Neural progenitor cell (in vitro differentiated cells): ENCODE data around the gene SLX4. TPM values are rescaled to one million over a fixed set of nuclear protein-coding genes. Genes with fewer than 3 reads are reported as not detected.

Experiments used
- DNase-seq: peaks from one replicate; pipeline ENCODE4 v3.0.0-alpha.2; 2016; ENCODE audit warnings: low spot score
- H2AFZ ChIP-seq: fragments of 200-600 bp; sonication (generic); replicated peaks from 2 replicates; pipeline ENCODE4 v1.6.1; 2016; ENCODE audit warnings: antibody characterized with exemption
- H3F3A ChIP-seq: fragments of 200-600 bp; sonication (generic); 2 replicates; pipeline ENCODE4 v1.6.1; 2016; ENCODE audit warnings: antibody characterized with exemption, low read depth
- H3K27ac ChIP-seq: fragments of 200-600 bp; sonication (generic); 2 replicates; pipeline ENCODE4 v1.5.1; 2016; ENCODE audit warnings: mild to moderate bottlenecking
- H3K27me3 ChIP-seq: fragments of 200-600 bp; sonication (generic); 2 replicates; pipeline ENCODE4 v1.6.1; 2016; ENCODE audit warnings: mild to moderate bottlenecking, moderate library complexity
- H3K36me3 ChIP-seq: fragments of 200-600 bp; sonication (generic); 2 replicates; pipeline ENCODE4 v1.5.1; 2016
- H3K4me1 ChIP-seq: fragments of 200-600 bp; sonication (generic); 2 replicates; pipeline ENCODE4 v1.6.1; 2016; ENCODE audit warnings: mixed run types
- H3K4me2 ChIP-seq: fragments of 200-600 bp; sonication (generic); 2 replicates; pipeline ENCODE4 v1.6.1; 2016
- H3K4me3 ChIP-seq: fragments of 200-600 bp; sonication (generic); 2 replicates; pipeline ENCODE4 v1.5.1; 2016
- H3K79me2 ChIP-seq: fragments of 200-600 bp; sonication (generic); 2 replicates; pipeline ENCODE4 v1.6.1; 2016; ENCODE audit warnings: low read depth
- H3K9ac ChIP-seq: fragments of 200-600 bp; sonication (generic); 2 replicates; pipeline ENCODE4 v1.6.1; 2016
- H3K9me3 ChIP-seq: fragments of 200-600 bp; sonication (generic); 2 replicates; pipeline ENCODE4 v1.5.1; 2016; ENCODE audit warnings: low read depth
- H4K20me1 ChIP-seq: fragments of 200-600 bp; sonication (generic); 2 replicates; pipeline ENCODE4 v1.6.1; 2016; ENCODE audit warnings: low read depth
- H3K27ac Mint-ChIP-seq: 3 replicates; pipeline ENCODE4 v1.8.0; 2021; ENCODE audit warnings: mixed read lengths
- H3K27me3 Mint-ChIP-seq: 2 replicates; pipeline ENCODE4 v1.8.0; 2022; ENCODE audit warnings: low read depth, mild to moderate bottlenecking, inconsistent platforms, moderate library complexity, mixed read lengths; ENCODE audit not compliant: insufficient read depth
- H3K36me3 Mint-ChIP-seq: 3 replicates; pipeline ENCODE4 v1.8.0; 2021; ENCODE audit warnings: mixed read lengths
- H3K4me1 Mint-ChIP-seq: 3 replicates; pipeline ENCODE4 v1.8.0; 2021; ENCODE audit warnings: mixed read lengths
- H3K4me3 Mint-ChIP-seq: 3 replicates; pipeline ENCODE4 v1.8.0; 2021; ENCODE audit warnings: mild to moderate bottlenecking, moderate library complexity, mixed read lengths
- H3K9me3 Mint-ChIP-seq: 3 replicates; pipeline ENCODE4 v1.8.0; 2020; ENCODE audit warnings: mixed read lengths
- CTCF ChIP-seq: fragments of 200-600 bp; sonication (generic); IDR thresholded peaks from 2 replicates; pipeline ENCODE4 v1.5.1; 2017; ENCODE audit warnings: antibody characterized with exemption, mild to moderate bottlenecking
- EZH2 ChIP-seq: fragments of 200-600 bp; sonication (generic); IDR thresholded peaks from 2 replicates; pipeline ENCODE4 v1.6.1; 2017; ENCODE audit warnings: antibody characterized with exemption, mild to moderate bottlenecking, moderate library complexity
- EZH2phosphoT487 ChIP-seq: fragments of 200-600 bp; sonication (generic); IDR thresholded peaks from 2 replicates; pipeline ENCODE4 v1.6.1; 2017; ENCODE audit warnings: antibody characterized with exemption
- total RNA-seq: library from RNA; depleted of rRNA; stranded (reverse); fragments of >200 nt; gene quantifications from 2 replicates; pipeline ENCODE4 v1.2.3, GENCODE V29; 2015; ENCODE audit warnings: low replicate concordance

SLX4 gene
- total RNA-seq, 1 donor from 2014 or later = 7.7 TPM

GRCh38 chr16:3655030-3655395, 43.6 kb upstream of the SLX4 start:
- no peak overlapping the region for H3K27ac Mint-ChIP-seq
- Histone ChIP-seq H3K36me3 (no peaks in the 10 kb centered on the region), H3F3A (peaks cover 4% of the 10 kb centered on the region), H3K9ac (no peak overlapping the region), H2AFZ (no peak overlapping the region), H3K4me1 (no peaks in the 10 kb centered on the region), H4K20me1 (peaks cover 20% of the 10 kb centered on the region), H3K4me2 (no peak overlapping the region), H3K27me3 (no peaks in the 10 kb centered on the region), H3K27ac (no peak overlapping the region), H3K4me3 (no peak overlapping the region), H3K79me2 (no peaks in the 10 kb centered on the region), H3K9me3 (no peaks in the 10 kb centered on the region)
- no peak for DNase-seq
- peaks cover 5% of the 10 kb centered on the region for H3K4me1 Mint-ChIP-seq
- peaks cover 23% of the 10 kb centered on the region for H3K36me3 Mint-ChIP-seq
- no peak for TF ChIP-seq EZH2
- TF ChIP-seq EZH2phosphoT487 = no peak
- no peak for TF ChIP-seq CTCF
- H3K9me3 Mint-ChIP-seq = no peaks in the 10 kb centered on the region
- no peak overlapping the region for H3K4me3 Mint-ChIP-seq
- H3K27me3 Mint-ChIP-seq = peaks cover 8% of the 10 kb centered on the region

- Histone ChIP-seq H3K27ac (no peak within 1 kb of the TSS), H3K4me1 (no peaks in the 10 kb centered on the region), H3F3A (peaks cover 4% of the 10 kb centered on the region), H3K4me2 (no peak within 1 kb of the TSS), H3K27me3 (no peaks in the 10 kb centered on the region), H3K9ac (no peak within 1 kb of the TSS), H3K79me2 (no peaks in the 10 kb centered on the region), H2AFZ (no peak within 1 kb of the TSS), H3K9me3 (no peaks in the 10 kb centered on the region), H3K36me3 (no peaks in the 10 kb centered on the region), H4K20me1 (peaks cover 20% of the 10 kb centered on the region), H3K4me3 (no peak within 1 kb of the TSS)
- no peak for TF ChIP-seq EZH2phosphoT487
- TF ChIP-seq CTCF = peak; percentile 73
- Mint-ChIP-seq H3K4me3 (peak within 1 kb of the TSS; percentile 46), H3K4me1 (peaks cover 5% of the 10 kb centered on the region), H3K36me3 (peaks cover 21% of the 10 kb centered on the region), H3K27me3 (peaks cover 8% of the 10 kb centered on the region), H3K9me3 (no peaks in the 10 kb centered on the region), H3K27ac (no peak within 1 kb of the TSS)
- peak; percentile 63 for DNase-seq
Observed at GRCh38 chr16:3654249-3654991, 43.0 kb upstream of the SLX4 start, which contains the start of gene DNASE1. DNASE1 (plus strand) TSS chr16:3654691; CDS start chr16:3655374, 683 bp downstream.

GRCh38 chr16:3652373-3653195, 41.2 kb upstream of the SLX4 start:
- Histone ChIP-seq H3K9ac (no peak overlapping the region), H3K79me2 (no peaks in the 10 kb centered on the region), H3K9me3 (no peaks in the 10 kb centered on the region), H3K4me3 (no peak overlapping the region), H3K4me1 (no peaks in the 10 kb centered on the region), H4K20me1 (peaks cover 20% of the 10 kb centered on the region), H3K4me2 (no peak overlapping the region), H3K27me3 (no peaks in the 10 kb centered on the region), H2AFZ (no peak overlapping the region), H3K27ac (no peak overlapping the region), H3F3A (peaks cover 4% of the 10 kb centered on the region), H3K36me3 (no peaks in the 10 kb centered on the region)
- H3K27me3 Mint-ChIP-seq = peaks cover 7% of the 10 kb centered on the region
- no peak for DNase-seq
- peak overlapping the region; percentile 15 for H3K4me3 Mint-ChIP-seq
- no peaks in the 10 kb centered on the region for H3K9me3 Mint-ChIP-seq
- no peak overlapping the region for H3K27ac Mint-ChIP-seq
- peaks cover 24% of the 10 kb centered on the region for H3K36me3 Mint-ChIP-seq
- TF ChIP-seq EZH2 (no peak), EZH2phosphoT487 (no peak), CTCF (no peak)
- peaks cover 5% of the 10 kb centered on the region for H3K4me1 Mint-ChIP-seq
